HepG2 (cell line): ENCODE measurements around the gene UBE3B. TPM values are rescaled to one million over a fixed set of nuclear protein-coding genes. Genes with fewer than 3 reads are reported as not detected.

Experiments
- ARNTL ChIP-seq: sonication (generic); formaldehyde crosslinking; IDR thresholded peaks from 2 replicates; pipeline ENCODE4 v1.4.0; 2020; ENCODE audit warnings: mild to moderate bottlenecking, missing genetic modification reagents
- ASH2L ChIP-seq: fragments of 300-600, 200-600 bp; sonication (generic); IDR thresholded peaks from 2 replicates; pipeline ENCODE4 v1.7.0; 2017; ENCODE audit warnings: low read depth, mild to moderate bottlenecking, moderate library complexity, mixed read lengths, low read length; ENCODE audit not compliant: insufficient read length
- CBX2 ChIP-seq, 2 experiments: fragments of 200-600 bp in 1 of 2; sonication (generic); formaldehyde crosslinking in 1 of 2; IDR thresholded peaks; 2 replicates each; pipeline versions ENCODE4 v1.7.0 to v1.8.1; 2018 to 2022; ENCODE audit warnings: low read depth in 2 of 2, low read length in 1 of 2, mild to moderate bottlenecking in 1 of 2, missing genetic modification reagents in 1 of 2
- CEBPB ChIP-seq: IDR thresholded peaks from 2 replicates; pipeline ENCODE4 v1.6.1; 2011; ENCODE audit warnings: low read depth, low read length, improper control_type of control experiment, borderline replicate concordance
- HNRNPH1 ChIP-seq: fragments of 200-400 bp; formaldehyde crosslinking; optimal IDR thresholded peaks from 2 replicates; pipeline ENCODE3; 2017; ENCODE audit warnings: mild to moderate bottlenecking, low read depth, low read length
- KLF9 ChIP-seq: IDR thresholded peaks from 2 replicates; pipeline ENCODE4 v1.6.1; 2016; ENCODE audit warnings: low read depth
- NONO ChIP-seq, 2 experiments: fragments of 450-650 bp in 1 of 2; sonication (generic) in 1 of 2; formaldehyde crosslinking in 1 of 2; IDR thresholded peaks in 1 of 2; conservative IDR thresholded peaks in 1 of 2; 2 replicates each; pipeline versions ENCODE4 v1.6.1 to v1.8.0; 2017 to 2022; ENCODE audit warnings: mild to moderate bottlenecking in 1 of 2, missing genetic modification reagents in 1 of 2, moderate library complexity in 1 of 2
- PCBP2 ChIP-seq: fragments of 200-400 bp; formaldehyde crosslinking; optimal IDR thresholded peaks from 2 replicates; pipeline ENCODE3; 2018; ENCODE audit warnings: low read length, low read depth; ENCODE audit not compliant: poor library complexity, severe bottlenecking
- SMARCC2 ChIP-seq: fragments of 450-650 bp; IDR thresholded peaks from 2 replicates; pipeline ENCODE4 v1.6.1; 2017; ENCODE audit warnings: antibody characterized with exemption, mild to moderate bottlenecking
- SMC3 ChIP-seq: IDR thresholded peaks from 2 replicates; pipeline ENCODE4 v1.6.1; 2011; ENCODE audit warnings: low read length, improper control_type of control experiment
- SPEN ChIP-seq: sonication (generic); formaldehyde crosslinking; IDR thresholded peaks from 2 replicates; pipeline ENCODE4 v1.5.1; 2020; ENCODE audit warnings: low read depth, mild to moderate bottlenecking, missing genetic modification reagents
- TGIF2 ChIP-seq: IDR thresholded peaks from 2 replicates; pipeline ENCODE4 v1.6.1; 2016; ENCODE audit warnings: control low read depth, missing compliant biosample characterization
- UBTF ChIP-seq: sonication (generic); formaldehyde crosslinking; IDR thresholded peaks from 2 replicates; pipeline ENCODE4 v1.4.0; 2020; ENCODE audit warnings: mild to moderate bottlenecking, missing genetic modification reagents
- ZFP90 ChIP-seq: sonication (generic); formaldehyde crosslinking; IDR thresholded peaks from 2 replicates; pipeline ENCODE4 v1.8.0; 2022; ENCODE audit warnings: missing genetic modification reagents, mild to moderate bottlenecking, inconsistent platforms, borderline replicate concordance
- ZNF33B ChIP-seq: sonication (generic); formaldehyde crosslinking; IDR thresholded peaks from 2 replicates; pipeline ENCODE4 v1.5.1; 2020; ENCODE audit warnings: mild to moderate bottlenecking, missing genetic modification reagents
- ZNF44 ChIP-seq: sonication (generic); formaldehyde crosslinking; IDR thresholded peaks from 2 replicates; pipeline ENCODE4 v1.5.1; 2020; ENCODE audit warnings: mild to moderate bottlenecking, missing genetic modification reagents
- ZNF496 ChIP-seq: sonication (generic); formaldehyde crosslinking; IDR thresholded peaks from 2 replicates; pipeline ENCODE4 v1.8.1; 2023; ENCODE audit warnings: mild to moderate bottlenecking, moderate library complexity, missing genetic modification reagents; ENCODE audit not compliant: insufficient replicate concordance
- ZNF549 ChIP-seq: sonication (generic); formaldehyde crosslinking; IDR thresholded peaks from 2 replicates; pipeline ENCODE4 v1.5.0; 2020; ENCODE audit warnings: missing genetic modification reagents
- ZNF605 ChIP-seq: sonication (generic); formaldehyde crosslinking; IDR thresholded peaks from 2 replicates; pipeline ENCODE4 v1.8.0; 2022; ENCODE audit warnings: mild to moderate bottlenecking, missing genetic modification reagents
- ZNF678 ChIP-seq: sonication (generic); formaldehyde crosslinking; IDR thresholded peaks from 2 replicates; pipeline ENCODE4 v1.4.0; 2020; ENCODE audit warnings: mild to moderate bottlenecking, missing genetic modification reagents
- ZSCAN22 ChIP-seq: sonication (generic); formaldehyde crosslinking; IDR thresholded peaks from 2 replicates; pipeline ENCODE4 v1.4.0; 2020; ENCODE audit warnings: mild to moderate bottlenecking, missing genetic modification reagents
- ZXDC ChIP-seq: sonication (generic); formaldehyde crosslinking; IDR thresholded peaks from 2 replicates; pipeline ENCODE4 v1.5.0; 2020; ENCODE audit warnings: mild to moderate bottlenecking, missing genetic modification reagents
- polyA plus RNA-seq, 8 experiments: library from polyadenylated mRNA; depleted of rRNA in 3 of 8; stranded (reverse) in 7 of 8; unstranded in 1 of 8; fragments of >200 nt; fragmentation: Illumina TruSeq in 4 of 8; extraction: Trizol in 4 of 8; gene quantifications; 2 replicates each; pipeline versions ENCODE4 v1.2.1 to v1.2.3, GENCODE V29; 2011 to 2016; ENCODE audit warnings: low read depth in 4 of 8, missing spikeins in 1 of 8, mixed read lengths in 1 of 8; ENCODE audit not compliant: insufficient read depth in 1 of 8
- total RNA-seq, 5 experiments: library from RNA; depleted of rRNA; stranded (reverse); fragments of >200 nt; fragmentation: Illumina TruSeq; extraction: Trizol; gene quantifications; 2 replicates each; pipeline ENCODE4 v1.2.3, GENCODE V29; 2016; ENCODE audit warnings: low read depth in 1 of 5
- TF ChIP-seq, protein P1 (sequence below): sonication (generic); formaldehyde crosslinking; IDR thresholded peaks from 2 replicates; pipeline ENCODE4 v1.5.0; 2020; ENCODE audit warnings: mild to moderate bottlenecking, missing genetic modification reagents
- TF ChIP-seq, protein P2 (sequence below): sonication (generic); formaldehyde crosslinking; IDR thresholded peaks from 2 replicates; pipeline ENCODE4 v1.4.0; 2020; ENCODE audit warnings: mild to moderate bottlenecking, missing genetic modification reagents

UBE3B gene
- total and polyA plus RNA-seq, 2 of the 13 experiments (the other 11 are each of a cell fraction or from before 2014, with no cell fraction given): 22.7 to 25.3 TPM

- no peak for TF ChIP-seq ZNF605
- TF ChIP-seq ZNF678: no peak
- no peak for TF ChIP-seq ZSCAN22 (CRISPR knock-in tag)
- TF ChIP-seq ZNF44 (CRISPR knock-in tag): no peak
- TF ChIP-seq HNRNPH1: no peak
- TF ChIP-seq ARNTL (CRISPR knock-in tag): no peak
- no peak for TF ChIP-seq ZNF496 (CRISPR knock-in tag)
- peak; percentile 59 for TF ChIP-seq UBTF (CRISPR knock-in tag)
- TF ChIP-seq SMC3: 0 out of 2 replicates have a peak, but pooled peaks have one; percentile 11
- no peak for TF ChIP-seq SMARCC2
- no peak for TF ChIP-seq ZNF549 (CRISPR knock-in tag)
- TF ChIP-seq KLF9 (CRISPR knock-in tag): no peak
- TF ChIP-seq SPEN (CRISPR knock-in tag): no peak
- peak; percentile 33 for TF ChIP-seq ASH2L
- TF ChIP-seq ZFP90 (CRISPR knock-in tag): no peak
- no peak for TF ChIP-seq CBX2 (IDR thresholded peaks at IDR 0.05; ENCODE audit: low read depth, low read length)
- TF ChIP-seq CBX2 (CRISPR knock-in tag; IDR thresholded peaks at IDR 0.05; ENCODE audit: low read depth): no peak
- no peak for TF ChIP-seq CEBPB
- TF ChIP-seq ZXDC (CRISPR knock-in tag): no peak
- no peak for TF ChIP-seq NONO (IDR thresholded peaks at IDR 0.05)
- TF ChIP-seq NONO (CRISPR knock-in tag; conservative IDR thresholded peaks at IDR 0.05): no peak; the same call in 1 of the 2 replicates
- TF ChIP-seq, protein P1, sequence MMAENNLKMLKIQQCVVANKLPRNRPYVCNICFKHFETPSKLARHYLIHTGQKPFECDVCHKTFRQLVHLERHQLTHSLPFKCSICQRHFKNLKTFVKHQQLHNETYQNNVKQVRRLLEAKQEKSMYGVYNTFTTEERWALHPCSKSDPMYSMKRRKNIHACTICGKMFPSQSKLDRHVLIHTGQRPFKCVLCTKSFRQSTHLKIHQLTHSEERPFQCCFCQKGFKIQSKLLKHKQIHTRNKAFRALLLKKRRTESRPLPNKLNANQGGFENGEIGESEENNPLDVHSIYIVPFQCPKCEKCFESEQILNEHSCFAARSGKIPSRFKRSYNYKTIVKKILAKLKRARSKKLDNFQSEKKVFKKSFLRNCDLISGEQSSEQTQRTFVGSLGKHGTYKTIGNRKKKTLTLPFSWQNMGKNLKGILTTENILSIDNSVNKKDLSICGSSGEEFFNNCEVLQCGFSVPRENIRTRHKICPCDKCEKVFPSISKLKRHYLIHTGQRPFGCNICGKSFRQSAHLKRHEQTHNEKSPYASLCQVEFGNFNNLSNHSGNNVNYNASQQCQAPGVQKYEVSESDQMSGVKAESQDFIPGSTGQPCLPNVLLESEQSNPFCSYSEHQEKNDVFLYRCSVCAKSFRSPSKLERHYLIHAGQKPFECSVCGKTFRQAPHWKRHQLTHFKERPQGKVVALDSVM (CRISPR knock-in tag): no peak
- TF ChIP-seq ZNF33B (CRISPR knock-in tag): no peak
- 0 out of 2 replicates have a peak, but pooled peaks have one; percentile 59 for TF ChIP-seq TGIF2
- TF ChIP-seq PCBP2: no peak
- TF ChIP-seq, protein P2, sequence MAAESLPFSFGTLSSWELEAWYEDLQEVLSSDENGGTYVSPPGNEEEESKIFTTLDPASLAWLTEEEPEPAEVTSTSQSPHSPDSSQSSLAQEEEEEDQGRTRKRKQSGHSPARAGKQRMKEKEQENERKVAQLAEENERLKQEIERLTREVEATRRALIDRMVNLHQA (CRISPR knock-in tag): no peak
These were observed 17.0 kb downstream of the UBE3B start (continued) for GRCh38 chr12:109494348-109494881.
